AG08395 (cell line): ENCODE results near the gene GSG1L2.
A peak's percentile ranks its signal among the peaks of the same experiment; 100 is the strongest.

Source experiments
- DNase-seq: peaks from one replicate; pipeline ENCODE4 v3.0.0; 2012; ENCODE audit warnings: mixed read lengths, low spot score

The GSG1L2 gene

DNA sequence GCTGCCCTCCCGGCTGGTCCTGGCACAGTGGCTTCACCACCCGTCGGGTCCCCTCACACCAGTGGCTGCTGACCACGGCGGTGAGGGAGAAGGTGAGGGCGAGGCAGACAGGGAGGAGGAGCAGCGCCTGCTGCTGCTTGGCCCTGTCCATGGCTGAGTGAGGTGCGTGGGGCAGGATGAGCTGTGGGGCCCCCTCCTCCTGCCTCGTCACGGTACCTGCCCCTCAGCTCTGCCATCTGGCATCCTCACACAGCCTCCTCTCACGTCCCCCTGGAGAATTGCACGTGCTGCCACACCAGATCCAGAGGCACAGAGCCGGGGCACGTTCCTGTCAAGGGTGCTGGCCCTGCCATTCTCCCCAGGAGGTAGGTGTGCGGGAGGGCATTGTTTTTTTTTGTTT, at the start of gene GSG1L2:
Gene GSG1L2, minus strand, starts transcription at position 159 of the 400 bp plus-strand sequence. Its CDS starts 8 bp downstream, at position 151.
- no peak for DNase-seq

DNA sequence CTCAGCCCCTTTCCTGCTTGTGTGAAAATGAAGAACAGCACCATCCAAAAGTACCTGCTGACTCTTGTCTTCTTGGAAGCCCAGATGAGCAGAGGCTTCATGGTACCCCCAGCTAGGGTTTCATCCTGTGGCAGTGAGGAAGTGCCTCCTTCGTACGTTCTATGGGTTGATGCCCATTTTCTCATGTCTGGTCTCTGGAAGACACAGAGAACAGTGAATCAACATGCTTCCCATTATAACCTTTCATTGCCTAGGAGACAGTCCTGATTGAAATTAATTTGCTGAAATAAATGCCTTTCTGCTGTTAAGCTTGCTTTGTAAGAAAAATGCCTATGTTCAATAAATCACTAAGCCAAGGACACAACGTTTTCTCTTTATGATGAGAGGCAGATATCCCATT, 46.7 kb upstream of the GSG1L2 start:
- DNase-seq = no peak

DNA sequence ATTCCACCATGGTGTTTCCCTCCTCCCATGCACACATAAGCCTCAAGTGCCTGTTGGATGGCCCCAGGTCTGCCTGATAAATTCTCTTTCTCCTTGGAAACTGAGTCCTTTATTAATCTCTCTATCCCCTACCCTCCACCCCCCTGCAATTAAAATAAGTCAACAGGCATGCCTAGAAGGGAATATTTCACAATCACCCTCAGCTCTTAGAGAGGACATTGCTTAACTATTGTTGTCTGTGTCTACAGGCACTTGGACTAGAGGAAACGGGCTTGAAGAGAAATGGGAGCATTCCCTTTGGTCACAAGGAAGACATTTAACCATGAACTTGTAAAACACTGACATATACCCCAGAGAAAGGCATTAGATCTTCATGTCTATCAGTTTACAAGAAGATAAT, 43.7 kb upstream of the GSG1L2 start:
- no peak for DNase-seq

DNA sequence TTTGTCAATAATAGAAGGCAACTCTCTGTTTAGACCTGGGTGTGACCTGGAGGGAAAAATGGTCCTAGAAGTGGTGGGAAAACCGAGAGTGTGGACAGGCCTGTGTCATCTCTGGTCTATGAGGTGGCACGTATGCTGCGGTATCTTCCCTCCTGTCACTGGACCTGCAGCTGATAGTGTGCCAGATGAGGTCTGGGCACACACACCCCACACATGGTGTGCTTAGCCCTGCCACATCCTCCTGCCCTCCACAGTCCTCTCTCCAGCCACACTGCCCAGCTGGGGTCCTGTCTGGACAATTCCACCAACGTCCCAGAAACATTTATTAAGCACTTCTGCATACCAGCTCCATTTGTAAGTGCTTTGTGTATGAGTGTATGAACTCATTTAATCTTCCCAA, 41.1 kb upstream of the GSG1L2 start:
- DNase-seq = no peak

DNA sequence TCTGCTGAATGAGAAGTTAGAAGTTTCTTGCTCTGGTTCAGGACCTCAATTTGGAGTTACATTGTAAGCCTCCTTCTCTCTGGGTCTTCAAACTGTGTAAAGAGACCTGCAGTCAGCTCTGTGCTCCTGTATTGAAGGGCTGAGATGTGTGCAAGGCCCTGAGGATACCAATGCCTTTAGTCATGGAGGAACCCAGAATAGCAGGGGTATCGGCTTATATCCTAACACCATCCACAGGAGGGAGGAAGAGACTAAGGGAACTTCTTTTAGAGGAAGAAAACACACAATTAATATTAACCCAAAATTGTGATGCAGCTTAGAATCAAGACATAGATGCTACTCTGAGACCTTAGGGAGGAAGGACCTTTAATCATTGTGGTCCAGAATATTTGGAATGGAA, 40.3 kb upstream of the GSG1L2 start:
- DNase-seq = no peak

DNA sequence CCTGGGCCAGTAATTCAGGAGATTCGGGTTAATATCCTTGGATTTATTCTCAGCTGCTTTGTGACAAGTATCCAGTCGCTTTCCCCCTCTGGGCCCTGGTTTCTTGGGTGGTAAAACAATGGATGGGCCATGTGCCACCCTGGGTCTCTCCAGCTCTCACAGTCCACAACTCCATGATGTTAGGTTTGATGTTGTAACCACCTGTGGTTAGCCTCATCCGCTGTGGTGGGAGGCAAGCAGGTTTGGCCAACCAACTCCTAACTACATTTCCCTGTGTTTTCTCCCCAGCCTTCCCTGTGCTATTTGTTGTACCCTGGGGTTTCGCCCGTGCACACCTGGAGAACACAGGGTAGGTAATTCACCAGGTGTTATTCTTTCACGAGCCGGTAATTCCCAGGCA, 39.0 kb upstream of the GSG1L2 start:
- no peak for DNase-seq

DNA sequence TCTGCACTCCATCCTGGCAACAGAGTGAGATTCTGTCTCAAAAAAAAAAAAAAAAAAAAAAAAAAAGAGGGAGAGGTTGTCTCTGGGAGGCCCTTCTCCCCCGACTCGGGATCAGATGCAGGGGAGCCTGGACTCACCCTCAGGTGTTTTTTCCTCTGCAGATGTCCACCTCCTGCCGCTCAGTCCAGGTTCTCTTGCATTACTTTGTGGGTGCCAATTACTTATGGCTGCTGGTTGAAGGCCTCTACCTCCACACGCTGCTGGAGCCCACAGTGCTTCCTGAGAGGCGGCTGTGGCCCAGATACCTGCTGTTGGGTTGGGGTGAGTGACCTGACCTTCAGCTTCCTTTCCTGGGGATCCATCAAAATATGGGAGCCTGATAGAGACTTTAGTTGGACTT, 37.9 kb upstream of the GSG1L2 start:
- no peak for DNase-seq

DNA sequence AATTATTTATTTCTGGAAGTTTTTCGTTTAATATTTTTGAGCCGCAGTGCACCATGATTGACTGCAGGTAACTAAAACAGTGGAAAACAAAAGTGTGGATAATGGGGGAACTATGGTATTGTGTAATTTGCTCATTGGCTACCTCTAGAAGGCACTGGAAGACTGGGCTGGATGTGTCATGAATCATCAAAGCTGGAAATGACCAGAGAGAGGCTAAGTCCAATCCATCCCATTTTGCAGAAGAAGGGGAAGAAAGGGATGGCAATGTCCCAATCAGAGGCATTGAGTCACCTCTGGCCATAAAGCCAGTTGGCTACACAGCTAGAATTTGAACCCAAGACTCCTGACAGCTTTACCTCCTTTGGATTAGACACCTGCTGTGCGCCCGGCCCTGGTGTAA, 33.2 kb upstream of the GSG1L2 start:
- no peak for DNase-seq

DNA sequence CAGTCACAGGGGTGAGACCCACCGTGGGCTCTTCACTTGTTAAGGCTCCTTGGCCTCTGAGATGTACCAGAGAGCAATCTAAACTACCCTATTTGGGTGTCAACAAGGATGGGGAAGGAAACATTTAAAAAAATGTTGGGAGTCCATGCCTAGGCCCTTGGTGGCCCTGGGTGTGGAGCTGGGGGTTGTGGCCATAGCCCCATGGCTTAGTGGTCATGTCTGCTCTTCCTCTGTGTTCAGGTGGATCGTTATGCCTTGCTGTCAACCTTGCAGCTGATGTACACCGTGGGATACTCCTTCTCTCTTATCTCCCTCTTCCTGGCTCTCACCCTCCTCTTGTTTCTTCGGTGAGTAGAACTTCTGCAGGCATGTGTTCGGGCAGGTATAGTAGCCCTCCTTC, 32.4 kb upstream of the GSG1L2 start:
- DNase-seq = no peak

DNA sequence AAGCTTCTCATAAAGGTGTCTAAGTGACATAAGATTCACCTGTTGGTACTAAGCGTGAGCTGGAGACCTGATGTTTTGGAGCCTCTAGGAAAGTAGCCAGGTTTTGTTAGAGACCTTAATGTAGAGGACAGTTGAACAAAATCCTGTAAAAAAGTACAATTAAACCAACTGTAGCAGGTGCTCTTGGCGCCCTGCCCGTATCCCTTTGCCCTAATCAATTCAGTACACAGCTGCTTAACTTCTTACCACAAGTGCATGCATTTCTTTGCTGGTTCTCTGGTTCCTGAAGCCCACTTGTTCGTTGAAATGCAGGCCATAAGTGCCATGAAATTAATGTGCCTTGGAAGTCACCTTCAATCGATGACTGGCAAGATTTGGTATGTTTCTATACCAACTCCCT, 28.3 kb upstream of the GSG1L2 start:
- DNase-seq = no peak

DNA sequence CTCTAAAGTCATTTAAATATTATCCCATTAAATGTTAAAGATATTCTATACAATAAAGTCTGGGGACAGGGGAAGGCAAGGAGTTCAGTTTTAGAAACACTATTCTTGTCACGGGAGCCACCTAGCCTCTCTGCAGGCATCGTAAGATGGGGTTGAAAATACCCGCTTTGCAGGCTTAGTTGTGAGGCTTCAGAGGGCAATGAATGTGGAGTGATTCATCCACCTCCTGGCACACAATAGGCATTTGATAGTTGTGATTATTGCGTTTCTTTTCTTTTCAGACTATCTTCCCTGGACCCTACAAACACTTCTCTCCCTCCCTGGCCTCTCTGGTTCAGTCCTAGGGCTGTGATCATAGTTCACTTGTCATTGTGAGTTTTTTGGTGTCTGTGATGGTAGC, 23.4 kb upstream of the GSG1L2 start:
- DNase-seq = no peak

DNA sequence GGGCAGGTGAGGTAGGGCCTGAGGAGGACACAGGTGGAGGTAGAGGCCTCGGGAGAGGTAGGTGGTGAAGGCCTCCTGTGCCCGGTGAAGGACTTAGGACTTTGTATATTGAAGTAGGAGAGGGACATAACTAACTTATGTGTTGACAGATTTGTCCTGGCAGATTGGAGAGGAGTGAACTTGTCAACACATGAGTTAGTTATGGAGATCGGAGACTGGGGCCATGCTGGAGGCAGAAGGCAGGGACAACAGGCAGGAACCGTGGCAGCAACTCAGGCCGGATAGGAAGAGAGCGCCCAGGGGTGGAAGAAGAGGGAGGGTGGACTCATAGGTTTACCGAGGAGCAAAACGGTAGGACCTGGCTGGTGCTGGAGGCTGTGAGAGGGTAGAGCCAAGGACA, 22.3 kb upstream of the GSG1L2 start:
- no peak for DNase-seq

DNA sequence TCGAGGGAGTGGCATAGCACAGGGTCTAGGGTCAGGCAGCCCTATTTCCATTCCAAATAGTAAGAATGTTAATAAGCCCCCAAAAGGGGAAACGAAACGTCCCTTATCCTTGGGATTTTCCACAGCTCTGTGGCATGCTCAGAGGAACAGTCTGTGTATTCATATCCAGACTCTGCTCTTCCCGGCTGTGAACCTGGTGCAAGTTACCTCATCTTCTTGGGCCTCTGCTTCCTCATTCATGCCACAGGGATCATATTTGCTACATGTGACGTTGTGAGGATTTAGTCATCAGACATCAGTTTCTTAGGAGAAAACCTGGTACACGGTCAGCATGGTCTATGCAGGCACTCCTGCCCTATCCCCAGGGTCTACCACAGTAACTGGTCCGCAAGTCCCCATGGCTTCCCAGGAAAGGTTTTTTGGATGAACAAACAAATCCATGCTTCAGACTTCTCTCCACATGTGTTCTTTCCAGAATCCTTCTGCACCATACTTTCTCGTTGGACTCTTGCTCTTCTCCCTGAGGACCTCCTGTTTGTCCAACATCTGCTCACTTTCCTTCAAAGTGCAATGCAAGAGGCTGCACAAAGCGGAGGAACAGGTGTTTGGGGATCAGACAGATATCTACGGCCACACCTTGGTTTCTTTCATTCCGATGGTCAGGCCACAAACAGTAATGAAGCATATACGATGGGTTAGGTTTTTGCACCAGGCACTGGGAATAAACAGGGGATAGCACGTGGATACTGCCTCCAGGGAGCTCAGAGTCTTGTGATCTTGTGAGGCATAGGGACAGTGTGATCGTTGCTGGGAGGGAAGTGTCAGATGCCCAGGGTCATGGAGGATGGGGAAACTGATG, 21.5 kb upstream of the GSG1L2 start:
- DNase-seq = no peak

DNA sequence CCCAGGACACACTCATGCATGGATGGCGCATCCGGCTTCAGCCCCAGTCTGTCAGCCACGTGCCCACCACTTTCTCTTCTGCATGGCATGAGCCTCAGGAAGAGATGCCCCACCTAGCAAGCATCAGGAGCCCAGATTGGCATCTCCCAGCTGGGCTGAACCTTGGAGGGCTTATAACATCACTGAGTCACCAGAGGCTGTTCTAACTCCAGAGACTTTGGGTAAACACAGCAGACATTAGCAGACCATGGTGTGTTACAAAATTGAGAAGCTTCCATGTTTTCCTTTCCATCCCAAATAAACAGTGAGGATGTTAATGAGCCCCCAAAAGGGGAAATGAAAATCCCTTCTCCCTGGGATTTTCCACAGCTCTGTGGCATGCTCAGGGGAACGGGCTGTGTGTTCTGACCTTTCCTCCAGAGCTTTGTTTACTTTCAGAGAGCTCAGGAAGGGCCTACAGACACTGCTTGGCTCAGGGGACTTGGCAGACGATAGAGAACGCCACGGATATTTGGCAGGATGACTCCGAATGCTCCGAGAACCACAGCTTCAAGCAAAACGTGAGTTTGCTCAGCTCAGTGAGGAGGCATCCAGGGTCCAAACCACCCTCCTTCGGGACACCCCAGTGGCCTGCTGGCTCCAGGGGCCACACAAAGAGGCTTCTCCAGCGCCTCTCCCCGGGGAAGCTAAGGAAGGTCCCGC, 20.3 kb upstream of the GSG1L2 start:
- peak; percentile 52 for DNase-seq

DNA sequence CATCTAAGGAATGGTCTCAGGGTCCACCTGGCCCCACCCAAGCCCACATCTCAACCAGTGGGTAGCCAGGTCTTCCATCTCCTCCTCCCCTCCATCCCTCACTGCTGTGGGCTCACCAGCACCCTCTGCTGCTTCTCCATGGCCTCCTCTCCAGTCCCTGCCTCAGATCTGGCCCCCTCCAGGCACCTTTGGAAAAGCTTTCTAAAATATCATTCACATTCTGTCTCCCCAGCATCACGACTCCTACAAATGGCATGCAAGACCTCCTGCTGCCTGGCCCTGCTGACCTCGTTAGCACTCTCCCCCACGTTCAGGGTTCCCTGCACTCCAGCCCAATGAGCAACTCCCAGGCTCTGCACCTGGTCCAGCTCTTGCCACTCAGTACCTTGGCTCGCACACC, 17.6 kb upstream of the GSG1L2 start:
- no peak for DNase-seq

DNA sequence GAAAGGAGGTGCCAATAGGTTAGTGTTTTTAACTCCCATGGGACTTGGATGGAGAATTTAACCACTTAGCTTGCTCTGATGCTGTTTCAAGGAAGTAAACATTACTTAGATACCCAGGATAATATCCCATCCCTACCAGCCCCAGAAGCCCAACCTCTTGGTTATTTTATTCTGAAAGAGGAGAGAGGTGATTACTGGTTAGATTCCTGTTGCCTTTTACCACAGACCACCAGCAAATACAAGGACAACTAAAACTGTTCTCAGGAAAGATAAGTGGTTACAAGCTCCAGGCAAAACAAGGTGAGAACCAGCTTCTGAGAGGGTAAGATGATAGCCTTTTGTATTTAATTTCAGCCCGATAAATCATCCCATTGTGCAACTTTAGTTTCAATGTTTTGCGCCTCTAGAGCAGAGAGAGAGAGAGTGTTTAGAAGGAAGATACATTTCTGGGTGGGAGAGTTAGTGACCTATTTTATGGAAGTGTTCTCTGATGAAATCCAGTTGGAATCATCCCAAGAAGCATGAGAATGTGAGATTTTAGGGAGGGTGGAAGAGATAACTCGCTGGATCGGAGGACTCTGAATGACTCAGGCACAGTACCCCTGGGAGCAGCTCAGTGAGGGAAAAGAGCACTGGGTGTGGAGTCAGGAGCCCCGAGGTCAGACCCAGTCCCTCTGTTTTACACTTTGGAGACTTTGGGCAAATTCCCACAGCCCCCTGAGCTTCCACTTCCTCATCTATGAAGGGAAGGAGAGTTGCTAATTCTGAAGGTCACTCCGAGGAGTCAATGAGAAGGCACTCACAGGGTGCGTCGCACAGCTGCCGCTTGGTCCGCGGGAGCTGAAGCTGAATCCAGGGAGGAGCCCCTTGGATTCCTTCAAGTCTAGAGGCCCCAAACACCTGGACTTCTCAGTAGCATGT, 15.9 kb upstream of the GSG1L2 start:
- peak; percentile 53 for DNase-seq

DNA sequence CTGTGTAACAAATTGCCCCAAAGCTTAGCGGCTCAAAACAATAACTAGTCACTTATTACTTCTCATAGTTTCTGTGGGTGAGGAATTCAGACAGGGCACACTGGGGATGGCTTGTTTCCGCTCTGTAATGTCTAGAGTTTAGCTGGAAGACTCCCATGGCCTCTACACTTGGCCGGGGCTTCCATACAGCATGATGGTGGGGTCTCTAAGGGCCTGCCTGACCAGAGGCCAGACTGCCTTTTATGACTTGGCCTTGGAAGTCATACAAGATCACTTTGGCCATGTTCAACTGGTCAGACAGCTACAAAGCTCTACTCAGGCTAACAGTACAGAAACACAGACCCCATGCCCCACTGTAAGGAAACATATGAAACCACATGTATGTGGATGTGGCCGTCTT, 12.0 kb upstream of the GSG1L2 start:
- DNase-seq = no peak

DNA sequence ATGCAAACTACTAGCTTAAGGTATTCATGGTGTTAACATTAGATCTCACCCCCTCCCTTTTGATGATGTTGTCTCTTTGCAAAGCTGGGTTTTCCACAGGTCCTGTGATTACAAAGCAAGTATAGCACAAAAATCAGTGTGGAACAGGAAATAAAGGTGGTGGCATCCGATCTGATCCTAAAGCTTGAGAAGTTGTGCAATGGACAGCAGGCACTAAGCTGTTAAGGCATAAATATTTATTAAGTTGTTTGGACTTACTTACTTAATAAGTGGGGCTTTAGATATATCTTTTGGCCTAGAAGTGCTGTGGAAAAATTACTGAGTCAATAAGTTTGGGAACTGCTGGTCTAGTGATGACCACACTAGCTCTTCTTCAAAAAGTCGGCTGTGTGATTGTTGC, 8.8 kb upstream of the GSG1L2 start:
- DNase-seq = no peak

DNA sequence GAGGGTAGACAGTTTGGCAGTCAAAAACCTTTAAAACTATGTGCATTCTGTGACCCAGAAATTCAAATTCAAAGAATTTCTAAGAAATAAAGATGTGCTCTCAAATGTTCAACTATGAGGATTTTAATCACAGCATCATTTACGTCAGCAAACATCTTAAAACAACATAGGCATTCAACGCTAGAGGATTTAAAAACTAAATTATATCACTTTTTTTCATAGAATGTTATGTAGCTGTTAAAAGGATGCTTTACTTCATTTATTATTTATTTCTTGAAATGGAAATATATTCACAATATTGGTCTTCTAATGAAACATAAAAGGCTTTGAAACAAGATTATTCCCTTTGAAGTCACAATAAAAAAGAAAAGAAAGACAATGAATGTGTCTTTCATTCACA, 7.5 kb upstream of the GSG1L2 start:
- DNase-seq = no peak

DNA sequence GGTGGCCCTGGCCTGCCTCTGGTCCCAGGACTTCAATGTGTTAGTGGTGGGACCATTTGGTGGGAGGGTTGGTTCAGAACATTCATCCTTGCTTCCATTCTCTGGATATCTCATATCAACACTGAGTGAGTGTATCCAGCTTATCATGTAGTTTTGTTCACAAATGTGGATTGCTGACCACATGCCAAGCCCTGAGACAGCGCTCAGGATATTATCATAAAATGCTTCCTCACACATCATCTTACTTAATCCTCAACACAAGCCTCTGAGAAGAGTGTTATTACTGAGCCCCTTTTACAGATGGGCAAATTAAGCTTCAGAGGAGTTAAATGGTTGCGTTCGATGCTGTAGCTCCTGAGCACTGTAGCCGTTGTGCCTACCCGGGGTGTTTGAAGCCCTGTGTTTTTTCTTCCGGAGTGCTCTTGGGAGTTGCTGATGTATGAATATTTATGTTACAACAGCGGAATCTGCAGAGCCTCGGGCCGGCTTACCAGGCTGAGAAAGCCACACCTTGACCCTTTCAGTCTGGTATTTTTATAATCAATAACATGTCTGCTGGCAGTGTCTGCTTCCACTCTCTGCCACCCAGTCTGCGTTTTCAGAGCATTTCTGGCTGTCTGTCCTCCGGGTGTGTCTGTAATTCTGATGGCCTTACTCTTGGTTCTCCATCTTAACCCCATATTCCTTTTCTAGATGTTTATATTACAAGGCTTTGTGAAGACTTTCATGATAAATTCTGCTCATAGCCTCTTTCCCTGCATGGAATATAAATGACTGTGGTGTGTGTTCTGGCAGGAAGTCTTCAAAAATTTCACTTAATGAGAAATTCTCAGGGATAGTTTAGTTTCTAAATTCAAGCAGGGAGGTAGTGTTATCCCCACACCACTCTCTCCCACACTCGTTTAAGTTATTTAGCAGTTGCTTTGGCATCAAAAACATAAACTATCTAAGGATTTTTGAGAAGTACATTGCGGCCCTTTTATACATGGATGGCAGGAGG, 6.7 kb upstream of the GSG1L2 start:
- no peak for DNase-seq

DNA sequence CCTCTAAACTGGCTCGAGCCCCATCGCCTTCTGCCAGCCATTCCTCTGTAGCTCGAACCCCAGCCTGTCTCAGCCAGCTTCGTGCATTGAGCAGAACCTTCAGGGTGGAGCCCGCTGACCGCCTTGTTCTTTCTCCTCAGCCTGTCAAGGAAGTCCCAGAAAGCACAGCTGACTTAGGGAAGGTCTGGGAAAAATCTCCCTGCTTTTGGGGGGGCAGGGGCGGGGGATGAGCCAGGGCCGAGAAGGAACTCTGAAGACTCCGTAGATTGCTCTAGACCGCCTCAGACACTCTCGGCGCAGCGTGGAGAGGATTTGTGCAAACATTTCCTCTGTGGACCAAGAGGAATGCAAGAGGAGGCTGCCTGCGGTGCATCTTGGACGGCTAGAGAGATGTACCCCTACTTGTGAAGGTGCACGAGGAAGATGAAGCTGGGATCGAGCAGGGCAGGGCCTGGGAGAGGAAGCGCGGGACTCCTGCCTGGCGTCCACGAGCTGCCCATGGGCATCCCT, 3.8 kb upstream of the GSG1L2 start, which contains the start of gene GLP2R:
Gene GLP2R, plus strand, starts transcription at position 284 of the 510 bp plus-strand sequence. Its CDS starts 140 bp downstream, at position 424.
- DNase-seq = no peak
